ENCODE data around the gene PRRC2C.
"Not testable (repeated sequence)": the region's sequence is repeated elsewhere in the genome, so short reads cannot be mapped to it uniquely, and the experiment has no call there.

Gene PRRC2C

DNA sequence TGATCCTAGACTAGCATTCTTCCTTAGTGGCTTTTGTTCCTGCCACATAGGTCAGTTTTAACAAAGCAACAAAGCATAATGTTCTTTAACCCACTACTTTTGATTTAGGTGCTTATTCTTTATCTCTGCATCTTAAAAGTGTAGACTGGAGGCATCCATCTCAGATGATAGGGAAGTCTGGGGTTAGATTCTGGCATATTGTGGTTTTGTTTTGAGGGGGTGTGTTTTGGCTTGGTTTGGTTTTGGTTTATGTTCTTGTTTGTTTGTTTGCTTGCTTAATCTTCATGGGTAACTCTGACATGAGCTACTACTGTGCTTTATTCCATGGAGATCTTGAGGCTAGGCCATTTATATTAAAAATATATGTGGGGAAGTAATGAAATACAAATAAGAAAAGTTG is 96.4 kb downstream of the PRRC2C start:
- DNase-seq (ENCODE audit: insufficient read length, low spot score) (no peak), FAIRE-seq (no peak)

DNA sequence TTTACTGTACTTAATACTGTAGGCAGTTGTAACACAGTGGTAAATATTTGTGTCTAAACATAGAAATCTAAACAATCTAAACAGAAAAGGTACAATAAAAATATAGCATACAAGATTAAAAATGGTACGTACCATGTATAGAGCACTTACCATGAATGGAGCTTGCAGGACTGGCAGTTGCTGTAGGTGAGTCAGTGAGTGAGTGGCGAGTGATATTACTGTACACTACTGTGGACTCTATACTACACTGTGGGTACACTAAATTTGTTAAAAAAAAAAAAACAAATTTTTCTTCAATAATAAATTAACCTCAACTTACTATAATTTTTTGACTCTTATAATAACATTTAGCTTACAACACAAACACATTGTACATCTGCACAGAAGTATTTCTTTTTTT is 97.3 kb downstream of the PRRC2C start:
- no peak for FAIRE-seq

DNA sequence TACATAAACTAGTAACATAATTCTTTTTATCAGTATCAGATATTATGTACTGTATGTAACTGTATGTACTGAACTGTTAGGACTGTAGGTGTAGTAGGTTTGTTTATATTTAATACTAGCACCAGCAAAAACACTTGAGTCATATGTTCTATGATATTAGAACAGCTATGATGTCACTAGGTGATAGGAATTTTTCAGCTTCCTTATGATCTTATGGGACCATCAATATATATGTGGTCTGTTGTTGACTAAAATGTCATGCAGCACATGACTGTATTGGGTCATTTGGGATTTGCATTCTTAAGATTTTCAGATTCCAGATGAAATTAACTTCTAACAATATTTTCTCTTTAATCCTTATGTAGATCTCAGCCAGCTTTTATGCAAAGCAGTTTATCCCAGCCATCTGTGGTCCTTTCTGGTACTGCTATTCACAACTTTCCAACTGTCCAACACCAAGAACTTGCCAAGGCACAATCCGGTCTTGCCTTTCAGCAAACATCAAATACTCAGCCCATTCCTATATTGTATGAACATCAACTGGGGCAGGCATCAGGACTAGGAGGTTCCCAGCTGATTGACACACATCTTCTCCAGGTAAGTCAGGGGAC is 98.4 kb downstream of the PRRC2C start:
- DNase-seq (ENCODE audit: insufficient read length, low spot score) (no peak), FAIRE-seq (no peak)

More for the DNA sequence above, 97.3 kb downstream of the PRRC2C start:
- DNase-seq (ENCODE audit: insufficient read length, low spot score): no peak

DNA sequence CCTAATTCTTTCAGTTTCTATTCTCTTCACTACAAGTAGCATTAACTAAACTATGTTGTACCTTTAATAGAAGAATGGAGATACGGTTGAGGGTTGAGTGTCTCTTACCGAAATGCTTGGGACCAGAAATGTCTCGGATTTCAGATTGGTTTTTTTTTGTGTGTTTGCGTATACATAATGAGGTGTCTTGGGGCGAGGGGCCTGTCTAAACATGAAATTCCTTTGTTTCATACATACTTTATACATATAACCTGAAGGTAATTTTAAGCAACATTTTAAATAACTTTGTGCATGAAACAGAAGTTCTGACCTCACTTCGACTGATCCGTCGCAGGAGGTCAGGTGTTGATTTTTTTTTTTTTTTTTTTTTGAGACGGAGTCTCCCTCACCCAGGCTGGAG is 100.4 kb downstream of the PRRC2C start:
- no peak for DNase-seq (ENCODE audit: insufficient read length, low spot score)
- no peak for FAIRE-seq

DNA sequence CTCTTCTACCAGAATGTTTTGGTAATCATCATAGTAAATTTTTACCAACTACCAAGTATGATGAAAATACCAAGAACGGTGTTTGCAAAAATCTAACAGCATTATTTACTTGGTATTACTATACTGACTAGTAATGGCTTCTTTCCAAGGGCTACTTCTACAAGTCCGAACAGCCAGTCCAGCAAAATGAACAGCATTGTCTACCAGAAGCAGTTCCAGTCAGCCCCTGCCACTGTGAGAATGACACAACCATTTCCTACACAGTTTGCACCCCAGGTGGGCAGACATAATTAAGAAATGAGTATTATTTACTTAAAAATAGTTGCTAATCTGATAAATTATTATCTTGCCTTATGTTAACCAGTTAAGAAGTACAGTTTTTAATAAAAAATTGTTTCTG is 102.9 kb downstream of the PRRC2C start:
- DNase-seq (ENCODE audit: insufficient read length, low spot score) (no peak), FAIRE-seq (no peak)

DNA sequence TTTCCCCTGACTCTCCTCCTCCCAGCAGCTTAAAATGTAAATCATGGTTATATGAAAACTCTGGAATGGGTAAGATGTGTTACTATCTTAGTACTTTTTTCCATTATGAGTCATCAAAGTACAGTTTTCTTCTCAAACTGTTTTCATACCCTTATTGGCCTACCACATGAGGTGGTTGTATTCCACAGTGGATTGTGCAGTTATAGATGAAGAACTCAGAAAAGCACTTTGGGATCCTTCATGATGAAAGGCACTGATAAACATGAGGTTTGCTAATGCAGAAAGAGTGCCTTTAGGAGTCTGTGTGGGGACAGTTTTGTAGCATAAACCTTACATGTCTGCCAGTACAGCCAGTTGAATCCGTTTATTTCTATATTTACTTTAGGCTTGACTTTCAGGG is 104.7 kb downstream of the PRRC2C start:
- DNase-seq (ENCODE audit: insufficient read length, low spot score): no peak
- no peak for FAIRE-seq

DNA sequence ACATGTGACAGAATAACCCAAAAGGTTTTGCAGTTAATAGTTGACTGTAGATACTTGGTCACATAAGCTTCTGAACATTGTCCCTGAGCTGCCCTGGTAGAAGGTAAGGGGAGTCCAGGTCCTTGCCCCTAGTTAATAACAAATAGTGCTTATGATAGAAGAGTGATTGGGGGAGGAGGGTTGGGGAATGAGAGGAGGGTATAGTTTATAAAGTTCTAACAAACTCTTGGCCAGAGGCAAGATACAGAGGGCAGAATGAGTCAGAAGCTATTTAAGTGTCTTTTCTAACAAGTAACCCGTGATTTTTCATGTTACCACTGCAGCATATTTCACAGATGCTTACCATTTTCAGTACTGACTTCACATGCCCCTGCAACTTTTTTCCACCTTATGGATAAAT is 110.0 kb downstream of the PRRC2C start:
- FAIRE-seq: no peak
- no peak for DNase-seq (ENCODE audit: insufficient read length, low spot score)

DNA sequence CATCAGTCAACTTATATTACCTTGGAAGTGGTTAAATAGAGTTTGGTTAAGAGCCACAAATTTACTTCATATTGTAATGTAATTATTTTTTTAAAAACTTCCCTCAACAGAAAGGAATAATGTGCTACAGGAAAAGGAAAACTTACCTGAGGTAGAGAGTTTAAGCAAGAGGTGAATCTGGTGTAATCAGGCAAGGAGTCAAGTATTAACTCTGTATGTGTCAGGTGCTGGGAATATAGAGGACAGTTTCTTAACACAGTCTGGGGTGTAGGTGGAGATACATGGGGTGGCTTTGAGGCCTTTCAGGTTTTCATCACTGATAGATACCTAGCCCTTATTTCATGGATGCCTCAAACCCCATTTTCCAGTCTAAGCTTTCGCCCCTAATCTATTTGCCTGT is 110.8 kb downstream of the PRRC2C start:
- no peak for DNase-seq (ENCODE audit: insufficient read length, low spot score)
- FAIRE-seq: no peak

DNA sequence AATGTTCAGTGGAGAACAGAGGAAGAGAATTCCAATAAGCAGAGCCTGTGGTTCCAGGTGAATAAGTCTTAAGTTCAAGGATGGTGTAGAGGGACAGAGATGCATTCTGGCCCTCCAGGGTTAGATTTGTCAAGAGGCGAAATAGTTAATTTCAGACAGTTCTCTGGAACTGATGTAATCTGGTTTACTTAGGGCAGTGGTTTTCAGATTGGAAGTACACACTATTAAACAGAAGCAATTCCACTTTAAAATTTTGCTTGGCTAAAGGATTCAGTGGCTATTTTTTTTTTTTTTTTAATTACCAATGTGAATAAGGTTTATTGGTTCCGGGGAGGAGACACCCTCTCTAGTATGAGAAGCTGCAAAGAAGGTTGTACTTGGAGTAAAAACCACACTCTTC is 111.4 kb downstream of the PRRC2C start:
- DNase-seq (ENCODE audit: insufficient read length, low spot score): no peak
- FAIRE-seq: no peak

DNA sequence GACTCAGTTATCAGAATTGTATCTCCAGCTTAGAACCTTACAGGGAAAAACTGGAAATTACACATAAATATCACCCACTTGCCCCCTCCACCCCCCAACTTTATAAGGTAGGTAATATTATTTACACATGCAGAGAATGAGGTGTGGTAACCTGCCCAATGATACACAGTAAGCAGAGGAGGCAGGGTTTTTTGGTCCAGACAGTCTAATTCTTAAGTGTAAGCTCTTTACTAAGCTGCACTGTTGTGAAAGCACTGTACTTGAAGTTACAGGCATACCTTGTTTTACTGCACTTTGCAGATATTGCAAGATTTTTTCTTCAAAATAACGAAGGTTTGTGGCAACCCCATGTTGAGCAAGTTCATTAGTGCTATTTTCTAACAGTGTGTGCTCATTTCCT is 111.9 kb downstream of the PRRC2C start:
- DNase-seq (ENCODE audit: insufficient read length, low spot score) (no peak), FAIRE-seq (no peak)

DNA sequence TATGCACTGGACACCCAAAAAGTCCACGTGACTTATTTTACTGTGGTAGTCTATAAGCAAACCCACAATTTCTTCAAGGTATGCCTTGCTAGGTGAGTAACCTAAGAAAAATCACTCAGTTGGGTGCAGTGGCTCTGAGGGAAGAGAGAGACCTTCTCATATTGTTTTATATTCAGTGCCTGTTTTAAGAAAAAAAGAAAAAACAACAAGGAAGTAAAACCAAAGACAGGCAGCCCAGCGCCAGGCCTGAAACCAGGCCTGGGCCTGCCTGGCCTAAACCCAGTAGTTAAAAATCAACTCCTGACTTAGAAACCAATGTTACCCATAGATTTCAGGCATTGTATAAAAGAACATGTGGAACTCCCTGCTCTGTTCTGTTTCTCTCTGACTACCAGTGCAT is 115.0 kb downstream of the PRRC2C start:
- not testable (repeated sequence) for FAIRE-seq; DNase-seq (ENCODE audit: insufficient read length, low spot score)

DNA sequence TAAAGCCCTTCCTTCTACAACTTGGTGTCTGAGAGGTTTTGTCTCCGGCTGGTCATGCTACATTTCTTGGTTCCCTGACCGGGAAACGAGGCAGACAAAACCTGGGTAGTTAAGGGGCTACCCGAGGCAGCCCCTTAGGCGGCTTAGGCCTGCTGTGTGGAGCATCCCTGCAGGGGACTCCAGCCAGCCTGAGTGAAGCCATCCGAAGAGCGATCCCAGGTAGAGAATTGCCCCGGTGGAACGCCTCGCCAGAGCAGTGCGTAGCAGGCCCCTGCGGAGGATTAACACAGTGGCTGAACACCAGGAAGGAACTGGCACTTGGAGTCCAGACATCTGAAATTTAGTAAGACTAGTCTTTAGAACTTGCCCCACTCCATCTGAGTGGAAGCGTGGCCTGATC is 115.5 kb downstream of the PRRC2C start:
- no peak for DNase-seq (ENCODE audit: insufficient read length, low spot score)
- FAIRE-seq: no peak

DNA sequence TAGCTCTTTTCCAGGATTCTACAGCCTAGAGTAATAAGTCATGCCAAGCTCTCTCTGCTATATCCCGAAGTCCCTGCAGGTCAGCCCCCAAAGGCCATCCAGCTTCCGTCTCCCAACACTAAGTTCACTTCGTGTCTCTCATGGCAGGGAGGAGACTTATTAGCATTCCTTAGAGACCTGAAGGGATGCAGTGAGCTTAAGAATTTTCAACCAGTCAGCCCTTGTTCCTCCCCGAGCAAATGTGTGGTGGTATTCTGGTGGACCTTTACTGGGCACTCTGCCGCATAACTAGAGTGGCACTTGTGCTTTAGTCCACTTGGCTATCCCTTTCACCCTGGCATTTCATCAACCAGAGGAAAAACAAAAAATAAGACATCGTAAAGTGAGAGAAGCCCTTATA is 117.7 kb downstream of the PRRC2C start:
- not testable (repeated sequence) for FAIRE-seq

DNA sequence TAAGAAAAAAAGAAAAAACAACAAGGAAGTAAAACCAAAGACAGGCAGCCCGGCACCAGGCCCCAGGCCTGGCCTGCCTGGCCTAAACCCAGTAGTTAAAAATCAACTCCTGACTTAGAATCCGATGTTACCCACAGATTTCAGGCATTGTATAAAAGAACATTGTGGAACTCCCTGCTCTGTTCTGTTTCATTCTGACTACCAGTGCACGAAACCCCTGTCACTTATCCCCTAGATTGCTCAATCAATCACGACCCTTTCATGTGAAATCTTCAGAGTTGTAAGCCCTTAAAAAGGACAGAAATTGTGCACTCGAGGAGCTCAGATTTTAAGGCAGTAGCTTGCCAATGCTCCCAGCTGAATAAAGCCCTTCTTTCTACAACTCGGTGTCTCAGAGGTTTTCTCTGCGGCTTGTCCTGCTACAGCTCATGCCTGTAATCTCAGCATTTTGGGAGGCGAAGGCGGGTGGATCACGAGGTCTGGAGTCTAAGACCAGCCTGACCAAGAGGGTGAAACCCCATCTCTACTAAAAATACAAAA is 121.1 kb downstream of the PRRC2C start:
- FAIRE-seq (no peak), DNase-seq (ENCODE audit: insufficient read length, low spot score) (no peak)

More for the DNA sequence above, 117.7 kb downstream of the PRRC2C start:
- DNase-seq (ENCODE audit: insufficient read length, low spot score): not testable (repeated sequence)

DNA sequence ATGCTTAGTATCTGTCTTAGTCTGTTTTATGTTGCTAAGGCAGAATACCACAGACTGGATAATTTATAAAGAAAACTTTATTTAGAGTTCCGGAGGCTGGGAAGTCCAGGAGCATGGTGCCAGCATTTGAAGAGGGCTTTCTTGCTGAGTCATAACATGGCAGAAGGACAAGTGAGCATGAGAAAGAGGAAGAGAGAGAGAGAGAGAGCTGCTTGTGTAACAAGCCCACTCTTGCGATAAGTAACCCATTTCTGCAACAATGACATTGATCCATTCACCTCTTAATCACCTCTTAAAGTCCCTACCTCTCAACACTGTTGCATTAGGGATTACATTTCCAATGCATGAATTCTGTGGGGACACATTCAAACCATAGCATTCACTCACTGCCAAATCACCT is 125.1 kb downstream of the PRRC2C start:
- FAIRE-seq: no peak
- DNase-seq (ENCODE audit: insufficient read length, low spot score): no peak

DNA sequence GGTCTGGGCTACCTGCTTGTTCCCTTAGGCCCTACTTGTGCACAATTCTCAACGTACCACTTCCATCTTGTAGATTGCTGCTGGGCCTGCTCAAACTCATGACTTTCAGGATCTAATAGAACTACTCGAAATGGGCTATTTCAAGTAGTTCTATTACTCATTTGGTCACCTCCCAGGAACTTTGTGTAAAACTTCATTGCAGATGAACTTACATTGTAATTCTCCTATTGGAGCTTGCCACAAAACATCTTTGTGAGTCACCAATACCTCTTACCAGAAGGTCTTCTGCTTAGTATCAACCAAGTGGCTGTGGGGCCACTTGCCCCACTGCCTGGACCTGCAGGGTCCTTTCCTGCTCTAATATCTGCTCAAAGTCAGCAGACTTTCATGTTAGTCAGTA is 126.0 kb downstream of the PRRC2C start:
- DNase-seq (ENCODE audit: insufficient read length, low spot score) (no peak), FAIRE-seq (no peak)

DNA sequence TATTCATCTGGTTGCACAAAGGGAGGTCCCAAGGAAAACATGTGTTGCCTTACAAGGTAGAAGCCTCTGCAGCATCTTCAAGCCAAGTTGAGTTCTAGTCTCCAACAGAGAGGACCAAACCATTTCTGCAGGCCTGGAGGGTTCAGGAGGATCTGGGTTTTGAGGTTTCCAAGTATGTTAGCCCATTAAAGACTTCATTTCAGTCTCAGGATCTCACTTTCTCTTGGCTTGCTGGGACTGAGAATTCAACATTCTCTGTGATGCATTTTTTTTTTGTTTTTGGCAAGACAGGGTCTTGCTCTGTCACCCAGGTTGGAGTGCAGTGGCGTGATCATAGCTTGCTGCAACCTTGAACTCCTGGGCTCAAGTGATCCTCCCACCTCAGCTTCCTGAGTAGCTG is 128.0 kb downstream of the PRRC2C start:
- DNase-seq (ENCODE audit: insufficient read length, low spot score) (no peak), FAIRE-seq (no peak)

DNA sequence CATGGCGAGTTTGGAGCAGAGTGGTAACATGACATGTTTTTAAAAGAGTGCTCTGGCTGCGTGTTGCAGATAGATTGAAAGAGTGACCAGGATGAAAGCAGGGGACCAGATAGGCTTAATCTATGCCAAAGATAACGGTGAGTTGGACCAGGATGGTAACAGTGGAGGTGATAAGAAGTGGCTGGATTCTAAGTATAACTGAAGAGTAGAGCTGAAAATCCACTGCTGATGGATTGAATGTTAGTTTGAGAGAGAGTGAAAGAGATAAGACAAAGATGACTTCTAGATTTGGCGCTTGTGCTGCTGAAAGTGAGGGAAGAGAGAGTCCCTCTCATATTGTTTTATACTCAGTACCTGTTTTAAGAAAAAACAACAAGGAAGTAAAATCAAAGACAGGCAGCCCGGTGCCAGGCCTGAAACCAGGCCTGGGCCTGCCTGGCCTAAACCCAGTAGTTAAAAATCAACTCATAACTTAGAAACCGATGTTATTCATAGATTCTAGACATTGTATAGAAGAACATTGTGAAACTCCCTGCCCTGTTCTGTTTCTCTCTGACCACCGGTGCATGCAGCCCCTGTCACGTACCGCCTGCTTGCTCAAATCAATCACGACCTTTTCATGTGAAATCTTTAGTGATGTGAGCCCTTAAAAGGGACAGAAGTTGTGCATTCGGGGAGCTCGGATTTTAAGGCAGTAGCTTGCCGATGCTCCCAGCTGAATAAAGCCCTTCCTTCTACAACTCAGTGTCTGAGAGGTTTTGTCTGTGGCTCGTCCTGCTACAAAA is 130.0 kb downstream of the PRRC2C start:
- DNase-seq (ENCODE audit: insufficient read length, low spot score); FAIRE-seq: not testable (repeated sequence)

DNA sequence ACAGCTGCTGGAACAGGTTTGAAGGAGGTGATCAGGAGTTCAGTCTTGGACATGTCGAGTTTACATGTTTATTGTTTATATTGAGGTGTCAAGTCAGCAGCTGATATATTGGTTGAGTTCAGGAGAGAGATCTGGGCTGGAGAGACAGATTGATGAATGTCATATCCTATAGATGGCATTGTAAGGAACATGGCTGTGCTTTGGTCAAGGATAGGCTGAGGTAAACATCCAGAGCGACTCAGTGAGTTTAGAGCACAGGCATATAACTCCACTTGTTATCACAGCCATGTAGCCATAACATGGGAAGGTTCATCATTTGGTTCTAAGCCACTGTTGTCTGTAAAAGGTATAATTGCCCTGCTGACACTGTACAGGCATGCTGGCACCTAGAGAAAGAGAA is 131.3 kb downstream of the PRRC2C start:
- no peak for FAIRE-seq
- no peak for DNase-seq (ENCODE audit: insufficient read length, low spot score)

DNA sequence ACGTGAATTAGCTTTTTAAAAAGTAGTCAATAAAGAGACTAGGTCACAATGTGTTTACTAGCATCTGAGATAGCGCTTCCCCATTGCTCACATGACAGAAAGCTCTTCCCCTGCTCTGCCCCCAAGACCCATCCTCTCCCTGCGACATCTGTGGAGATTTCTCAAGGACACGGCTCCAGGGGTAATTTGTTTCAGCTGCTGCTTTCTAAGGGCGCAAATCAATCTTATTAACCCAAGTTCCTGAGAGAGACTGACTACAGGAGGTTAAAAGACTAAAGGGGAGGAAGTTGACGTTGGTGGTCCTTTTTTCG is 136.8 kb downstream of the PRRC2C start, which contains the start of gene MYOCOS:
Gene MYOCOS, plus strand, starts transcription at position 92 of the 311 bp plus-strand sequence. CDS start 1,641 bp downstream, outside the sequence.
- no peak for DNase-seq (ENCODE audit: insufficient read length, low spot score)
- no peak for FAIRE-seq

DNA sequence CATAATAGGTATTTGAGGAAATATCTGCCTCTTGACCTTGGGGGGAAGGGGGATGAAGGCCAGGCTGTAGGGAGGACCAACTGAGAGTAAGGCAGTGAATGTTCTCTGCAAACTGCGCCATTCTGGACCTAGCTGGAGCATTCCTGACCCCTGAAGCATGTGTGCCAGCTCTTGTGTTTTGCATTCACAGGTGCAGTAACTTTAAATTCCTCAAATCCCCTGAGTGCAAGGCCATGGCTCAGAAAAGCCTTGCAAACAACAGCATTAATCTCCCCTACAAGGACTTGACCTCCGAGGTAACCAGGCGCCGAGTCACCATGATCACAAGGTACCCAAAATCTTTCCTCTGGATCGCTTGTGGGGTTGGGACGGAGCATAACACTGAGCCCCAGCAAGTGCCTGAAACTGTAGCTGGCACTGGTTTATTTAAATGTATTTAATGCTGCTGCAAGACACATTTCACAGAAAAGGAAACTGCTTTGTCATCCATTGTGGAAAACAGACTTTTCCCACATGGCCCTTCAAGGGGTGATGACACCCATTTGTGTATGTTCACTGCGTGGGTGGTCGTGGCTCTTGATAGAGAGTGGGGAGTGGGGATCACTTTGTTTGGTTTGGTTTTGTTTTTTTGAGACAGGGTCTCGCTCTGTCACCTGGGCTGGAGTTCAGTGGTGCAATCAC is 138.5 kb downstream of the PRRC2C start:
- FAIRE-seq (no peak), DNase-seq (ENCODE audit: insufficient read length, low spot score) (no peak)

DNA sequence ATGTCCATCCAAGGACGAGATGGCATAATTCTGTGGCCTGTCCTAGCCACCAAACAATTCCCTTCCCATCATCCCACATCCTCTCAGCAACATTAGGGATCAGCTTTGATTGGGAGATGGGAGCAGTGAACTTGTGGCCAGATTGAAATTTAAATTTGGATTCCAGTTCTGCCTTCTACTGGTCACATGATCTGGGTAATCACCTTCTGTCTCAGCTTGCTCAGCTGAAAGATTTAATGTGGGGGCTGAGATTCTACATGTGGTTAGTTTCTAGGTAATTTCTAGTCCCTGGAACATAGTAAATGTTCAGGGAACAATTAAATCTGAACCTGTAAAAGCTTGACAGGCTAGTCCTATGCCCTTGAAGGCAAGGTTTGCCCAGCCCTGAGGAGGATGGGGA is 139.9 kb downstream of the PRRC2C start:
- DNase-seq (ENCODE audit: insufficient read length, low spot score) (no peak), FAIRE-seq (no peak)
